A673 (cell line): ENCODE results near the gene PAM16. TPM values are rescaled to one million over a fixed set of nuclear protein-coding genes. Genes with fewer than 3 reads are reported as not detected.

Experiments
- BruUV-seq: library from RNA; stranded (reverse); fragments of 400-500 nt; replicated peaks from 2 replicates; lab custom pipeline; 2021; lab: Mats Ljungman, UMichigan
- CTCF ChIA-PET: fragments of 300-600 bp; sonication (Branson Sonifier 250); formaldehyde crosslinking; loops from one replicate; lab custom pipeline; 2022; ENCODE audit warnings: antibody characterized with exemption; lab: Charles Lee
- POLR2A ChIA-PET: fragments of 300-600 bp; sonication (Branson Sonifier 250); formaldehyde crosslinking; loops from one replicate; lab custom pipeline; 2022; ENCODE audit warnings: antibody characterized with exemption; ENCODE audit not compliant: low non-redundant PET; lab: Charles Lee
- DNase-seq: peaks from one replicate; pipeline ENCODE4 v3.0.0-alpha.2; 2015; ENCODE audit warnings: low spot score
- H3K27ac ChIP-seq: fragments of 200-600 bp; sonication (generic); 2 replicates; pipeline ENCODE4 v1.5.1; 2016; ENCODE audit warnings: mixed run types, low read depth, mild to moderate bottlenecking, mixed read lengths, antibody characterized with exemption, low read length; ENCODE audit not compliant: poor library complexity, severe bottlenecking
- H3K27me3 ChIP-seq: fragments of 200-600 bp; sonication (generic); replicated peaks from 2 replicates; pipeline ENCODE4 v1.6.1; 2017; ENCODE audit warnings: mixed run types, low read depth, mild to moderate bottlenecking, mixed read lengths, antibody characterized with exemption, low read length; ENCODE audit not compliant: insufficient read depth, poor library complexity
- H3K36me3 ChIP-seq: fragments of 200-600 bp; sonication (generic); 2 replicates; pipeline ENCODE4 v1.6.1; 2016; ENCODE audit warnings: mixed run types, mild to moderate bottlenecking, mixed read lengths, antibody characterized with exemption, low read length; ENCODE audit not compliant: insufficient read depth, poor library complexity, severe bottlenecking
- H3K4me1 ChIP-seq: fragments of 200-600 bp; sonication (generic); 2 replicates; pipeline ENCODE4 v1.6.1; 2017; ENCODE audit warnings: mixed run types, mild to moderate bottlenecking, mixed read lengths, antibody characterized with exemption, low read length; ENCODE audit not compliant: insufficient read depth, poor library complexity, severe bottlenecking
- H3K4me3 ChIP-seq: fragments of 200-600 bp; sonication (generic); 2 replicates; pipeline ENCODE4 v1.5.1; 2016; ENCODE audit warnings: low read depth, mixed run types, mild to moderate bottlenecking, mixed read lengths, low read length; ENCODE audit not compliant: poor library complexity, severe bottlenecking
- H3K9me3 ChIP-seq: fragments of 200-600 bp; sonication (generic); 2 replicates; pipeline ENCODE4 v1.6.1; 2016; ENCODE audit warnings: mixed run types, low read depth, mild to moderate bottlenecking, mixed read lengths, antibody characterized with exemption, low read length; ENCODE audit not compliant: poor library complexity, severe bottlenecking
- EZH2 ChIP-seq: fragments of 200-600 bp; sonication (generic); IDR thresholded peaks from 2 replicates; pipeline ENCODE4 v1.6.1; 2017; ENCODE audit warnings: borderline replicate concordance, low read depth, mild to moderate bottlenecking, mixed read lengths, antibody characterized with exemption, low read length; ENCODE audit not compliant: poor library complexity, severe bottlenecking
- intact Hi-C: fragments of 100-400 bp; cut with micrococcal nuclease; formaldehyde crosslinking; loops from one replicate; pipeline ENCODE4 v1.10.0; 2022; ENCODE audit not compliant: unreplicated experiment
- total RNA-seq: library from RNA; stranded (reverse); gene quantifications from 2 replicates; pipeline ENCODE4 v1.2.3, GENCODE V29; 2021
- TF ChIP-seq, protein P1 (sequence below): fragments of 300-800, 200-600 bp; sonication (generic); conservative IDR thresholded peaks from 2 replicates; pipeline ENCODE4 v1.5.1; 2017; ENCODE audit warnings: low read depth, mild to moderate bottlenecking, antibody characterized with exemption, low read length, moderate library complexity, mixed read lengths

PAM16 gene
- total RNA-seq, 1 experiment from 2014 or later, result 90.3 TPM

GRCh38 chr16:4323071-4323844 is 27.9 kb downstream of the PAM16 start:
- no peak overlapping the region for H3K4me3 ChIP-seq
- no peaks in the 10 kb centered on the region for H3K9me3 ChIP-seq
- H3K4me1 ChIP-seq, result peaks cover 25% of the 10 kb centered on the region
- ChIA-PET POLR2A (no interaction called here), CTCF (interaction anchor here (0.6 kb wide), 1 partner anchor 10 kb away, joined by 5 read pairs; no protein-coding TSS in a partner anchor)
- TF ChIP-seq, protein P1, sequence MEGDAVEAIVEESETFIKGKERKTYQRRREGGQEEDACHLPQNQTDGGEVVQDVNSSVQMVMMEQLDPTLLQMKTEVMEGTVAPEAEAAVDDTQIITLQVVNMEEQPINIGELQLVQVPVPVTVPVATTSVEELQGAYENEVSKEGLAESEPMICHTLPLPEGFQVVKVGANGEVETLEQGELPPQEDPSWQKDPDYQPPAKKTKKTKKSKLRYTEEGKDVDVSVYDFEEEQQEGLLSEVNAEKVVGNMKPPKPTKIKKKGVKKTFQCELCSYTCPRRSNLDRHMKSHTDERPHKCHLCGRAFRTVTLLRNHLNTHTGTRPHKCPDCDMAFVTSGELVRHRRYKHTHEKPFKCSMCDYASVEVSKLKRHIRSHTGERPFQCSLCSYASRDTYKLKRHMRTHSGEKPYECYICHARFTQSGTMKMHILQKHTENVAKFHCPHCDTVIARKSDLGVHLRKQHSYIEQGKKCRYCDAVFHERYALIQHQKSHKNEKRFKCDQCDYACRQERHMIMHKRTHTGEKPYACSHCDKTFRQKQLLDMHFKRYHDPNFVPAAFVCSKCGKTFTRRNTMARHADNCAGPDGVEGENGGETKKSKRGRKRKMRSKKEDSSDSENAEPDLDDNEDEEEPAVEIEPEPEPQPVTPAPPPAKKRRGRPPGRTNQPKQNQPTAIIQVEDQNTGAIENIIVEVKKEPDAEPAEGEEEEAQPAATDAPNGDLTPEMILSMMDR, result no peak
- no peak for TF ChIP-seq EZH2
- no peaks in the 10 kb centered on the region for H3K27me3 ChIP-seq
- DNase-seq, result no peak
- peak overlapping the region; percentile 59 for H3K27ac ChIP-seq
- no TSS peak for BruUV-seq
- no peaks in the 10 kb centered on the region for H3K36me3 ChIP-seq
- intact Hi-C loops, result no loop called here

DNA sequence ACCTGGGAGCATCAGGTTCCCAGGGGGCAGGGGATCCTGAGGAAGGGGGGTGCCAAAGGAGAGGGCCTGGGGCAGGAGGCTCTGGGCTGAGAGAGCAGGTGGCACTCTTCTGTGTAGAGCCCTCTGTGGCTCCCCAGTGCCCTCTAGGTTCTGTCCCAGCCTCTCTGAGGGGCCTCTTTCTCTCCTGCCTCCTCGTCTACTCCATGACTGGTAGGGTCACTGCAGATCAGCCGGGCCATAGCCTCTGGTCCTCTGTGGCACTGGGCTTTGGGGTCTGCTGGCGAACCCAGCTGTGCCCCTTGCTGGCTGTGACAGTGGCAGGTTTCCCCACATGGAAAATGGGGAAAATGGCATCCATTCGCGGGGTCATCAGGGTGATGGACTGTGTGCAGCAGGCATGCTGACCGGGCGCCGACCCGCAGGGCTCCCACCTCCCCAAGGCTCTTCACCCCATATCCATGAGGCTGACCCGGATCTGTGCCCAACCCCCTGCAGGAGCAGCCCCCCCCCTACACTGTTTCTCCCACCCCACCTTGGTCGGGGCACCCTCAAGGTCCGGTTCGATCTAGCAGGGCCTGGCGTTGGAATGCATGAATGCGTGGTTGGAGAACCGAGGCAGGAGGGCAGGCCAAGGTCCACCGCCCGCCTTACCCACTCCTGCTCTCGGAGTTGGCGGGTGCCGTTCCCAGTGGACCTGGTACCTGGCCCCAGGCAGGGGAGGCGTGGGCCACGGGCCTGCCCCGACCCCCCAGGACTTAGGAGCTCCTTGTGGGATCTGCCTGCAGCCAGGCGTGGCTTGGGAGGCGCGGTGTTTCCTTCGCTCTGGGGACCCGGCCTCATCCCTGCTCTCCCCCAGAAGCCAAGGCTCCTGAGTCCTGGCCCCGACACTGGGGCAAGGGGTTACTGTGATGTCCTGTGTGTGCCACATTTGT is 28.7 kb downstream of the PAM16 start:
- peaks cover 28% of the 10 kb centered on the region for H3K4me1 ChIP-seq
- TF ChIP-seq, protein P1, result no peak
- no peak for TF ChIP-seq EZH2
- no peak for DNase-seq
- no peak overlapping the region for H3K27ac ChIP-seq
- H3K4me3 ChIP-seq, result no peak overlapping the region
- ChIA-PET CTCF (interaction anchor here (0.6 kb wide), 1 partner anchor 9 kb away, joined by 5 read pairs; no protein-coding TSS in a partner anchor), POLR2A (interaction anchor here (0.6 kb wide), 1 partner anchor 294 kb away, joined by 3 read pairs; no protein-coding TSS in a partner anchor)
- H3K36me3 ChIP-seq, result no peaks in the 10 kb centered on the region
- H3K9me3 ChIP-seq, result no peaks in the 10 kb centered on the region
- BruUV-seq, result no TSS peak
- intact Hi-C loops, result no loop called here
- H3K27me3 ChIP-seq, result no peaks in the 10 kb centered on the region

GRCh38 chr16:4321286-4322120 is 29.6 kb downstream of the PAM16 start:
- H3K9me3 ChIP-seq, result no peaks in the 10 kb centered on the region
- ChIA-PET CTCF (no interaction called here), POLR2A (no interaction called here)
- BruUV-seq, result no TSS peak
- H3K4me3 ChIP-seq, result no peak overlapping the region
- peaks cover 37% of the 10 kb centered on the region for H3K4me1 ChIP-seq
- no peak overlapping the region for H3K27ac ChIP-seq
- TF ChIP-seq, protein P1, result no peak
- TF ChIP-seq EZH2, result no peak
- DNase-seq, result no peak
- intact Hi-C loops, result no loop called here
- H3K27me3 ChIP-seq, result no peaks in the 10 kb centered on the region
- no peaks in the 10 kb centered on the region for H3K36me3 ChIP-seq
